SK-N-SH treated with all-trans-retinoic acid at 6 μM for 48 hours (cell line): ENCODE data around the gene GSX1.

Source experiments
- ZC3H10 ChIP-seq: fragments of 250-450 bp; sonication (Bioruptor Pico); IDR thresholded peaks from 2 replicates; pipeline ENCODE4 v1.5.1; 2021; ENCODE audit warnings: mild to moderate bottlenecking, moderate library complexity
- ZFP3 ChIP-seq: fragments of 250-450 bp; sonication (Bioruptor Pico); IDR thresholded peaks from 2 replicates; pipeline ENCODE4 v1.5.0; 2020; ENCODE audit warnings: mild to moderate bottlenecking, moderate library complexity
- ZFP30 ChIP-seq: fragments of 450-650 bp; formaldehyde crosslinking; IDR thresholded peaks from 2 replicates; pipeline ENCODE4 v1.5.0; 2022; ENCODE audit warnings: mild to moderate bottlenecking, moderate library complexity

DNA sequence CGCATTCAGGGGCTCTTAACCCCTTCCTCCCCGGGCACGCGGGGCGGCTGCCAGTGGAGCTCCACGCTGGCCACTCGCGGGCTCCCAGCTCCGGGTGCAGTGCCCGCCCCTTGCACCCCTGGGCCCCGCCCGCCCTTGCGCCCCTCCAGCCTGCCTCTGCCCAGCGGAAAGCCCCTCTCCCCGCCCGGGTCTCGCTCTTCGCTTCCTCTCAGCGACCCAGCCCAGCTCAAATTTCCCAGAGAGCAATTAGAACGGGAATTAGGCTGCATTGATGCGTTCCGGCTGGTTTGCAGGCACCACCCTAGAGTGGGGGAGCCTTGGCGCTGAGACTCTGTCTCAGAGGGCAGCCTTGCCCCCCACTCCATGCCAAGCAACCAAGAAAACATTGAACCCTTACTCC is 1.8 kb upstream of the GSX1 start:
- TF ChIP-seq ZFP30 (CRISPR knock-in tag) (no peak), ZC3H10 (CRISPR knock-in tag) (no peak), ZFP3 (CRISPR knock-in tag) (no peak)
